Measurements from ENCODE around the gene DESI2. TPM values are rescaled to one million over a fixed set of nuclear protein-coding genes. Genes with fewer than 3 reads are reported as not detected.

Gene DESI2
- total RNA-seq, 1 donor from 2014 or later = 43.7 TPM

- H3K36me3 ChIP-seq = no peaks in the 10 kb centered on the region
- ATAC-seq (no peak), DNase-seq (no peak)
- no peaks in the 10 kb centered on the region for H3K4me1 ChIP-seq
- H3K27ac ChIP-seq = no peak overlapping the region
- no peaks in the 10 kb centered on the region for H3K9me3 ChIP-seq
- H3K4me3 ChIP-seq = no peak overlapping the region
- intact Hi-C loops (cut with DNase I) = no loop called here
- H3K27me3 ChIP-seq (ENCODE audit: low read depth) = no peaks in the 10 kb centered on the region
- TF ChIP-seq CTCF (IDR thresholded peaks at IDR 0.05) = no peak
Measured at GRCh38 chr1:244636488-244637259, 16.3 kb upstream of the DESI2 start.

GRCh38 chr1:244639561-244639960 lies 13.4 kb upstream of the DESI2 start:
- TF ChIP-seq CTCF (IDR thresholded peaks at IDR 0.05) = no peak
- ATAC-seq (no peak), DNase-seq (no peak)
- H3K4me1 ChIP-seq = no peaks in the 10 kb centered on the region
- H3K36me3 ChIP-seq = no peaks in the 10 kb centered on the region
- intact Hi-C loops (cut with DNase I) = no loop called here
- no peaks in the 10 kb centered on the region for H3K27me3 ChIP-seq (ENCODE audit: low read depth)
- no peak overlapping the region for H3K4me3 ChIP-seq
- H3K27ac ChIP-seq = no peak overlapping the region
- no peaks in the 10 kb centered on the region for H3K9me3 ChIP-seq

- no peak overlapping the region for H3K4me3 ChIP-seq
- DNase-seq = no peak
- no peaks in the 10 kb centered on the region for H3K9me3 ChIP-seq
- H3K27me3 ChIP-seq (ENCODE audit: low read depth) = no peaks in the 10 kb centered on the region
- no peak for TF ChIP-seq CTCF (IDR thresholded peaks at IDR 0.05)
- H3K27ac ChIP-seq = no peak overlapping the region
- no peak for ATAC-seq
- intact Hi-C loops (cut with DNase I) = no loop called here
- no peaks in the 10 kb centered on the region for H3K4me1 ChIP-seq
- no peaks in the 10 kb centered on the region for H3K36me3 ChIP-seq
Measured at GRCh38 chr1:244640917-244641316, 12.0 kb upstream of the DESI2 start.

- H3K36me3 ChIP-seq = no peaks in the 10 kb centered on the region
- H3K4me1 ChIP-seq = no peaks in the 10 kb centered on the region
- intact Hi-C loops (cut with DNase I) = no loop called here
- H3K4me3 ChIP-seq = no peak overlapping the region
- no peak for TF ChIP-seq CTCF (IDR thresholded peaks at IDR 0.05)
- H3K27me3 ChIP-seq (ENCODE audit: low read depth) = no peaks in the 10 kb centered on the region
- H3K27ac ChIP-seq = no peak overlapping the region
- DNase-seq (no peak), ATAC-seq (no peak)
- H3K9me3 ChIP-seq = no peaks in the 10 kb centered on the region
Measured at GRCh38 chr1:244642526-244642925, 10.4 kb upstream of the DESI2 start.

GRCh38 chr1:244642988-244643387 lies 9.9 kb upstream of the DESI2 start:
- Histone ChIP-seq H3K9me3 (no peaks in the 10 kb centered on the region), H3K4me3 (no peak overlapping the region), H3K36me3 (no peaks in the 10 kb centered on the region), H3K27me3 (ENCODE audit: low read depth) (no peaks in the 10 kb centered on the region), H3K4me1 (no peaks in the 10 kb centered on the region), H3K27ac (no peak overlapping the region)
- no peak for DNase-seq
- ATAC-seq = no peak
- intact Hi-C loops (cut with DNase I) = no loop called here
- no peak for TF ChIP-seq CTCF (IDR thresholded peaks at IDR 0.05)

Data from lower lobe of right lung (tissue), 2 donors.